Activated naive CD8-positive, alpha-beta T cell treated with anti-CD3 and anti-CD28 coated beads for 36 hours (primary cell): Measurements from ENCODE around the gene SH2D6. TPM values are rescaled to one million over a fixed set of nuclear protein-coding genes. Genes with fewer than 3 reads are reported as not detected.

Experiments used
- DNase-seq: peaks from one replicate; pipeline ENCODE4 v3.0.0; 2021
- H3K27ac Mint-ChIP-seq: one replicate; pipeline ENCODE4 v1.8.0; 2022; ENCODE audit warnings: mild to moderate bottlenecking, moderate library complexity, mixed read lengths
- H3K27me3 Mint-ChIP-seq: one replicate; pipeline ENCODE4 v1.8.0; 2022; ENCODE audit warnings: mild to moderate bottlenecking, mixed read lengths
- H3K36me3 Mint-ChIP-seq: one replicate; pipeline ENCODE4 v1.8.0; 2021; ENCODE audit warnings: mild to moderate bottlenecking, mixed read lengths
- H3K4me1 Mint-ChIP-seq: one replicate; pipeline ENCODE4 v1.8.0; 2021; ENCODE audit warnings: mixed read lengths
- H3K4me3 Mint-ChIP-seq: one replicate; pipeline ENCODE4 v1.8.0; 2022; ENCODE audit warnings: mild to moderate bottlenecking, moderate library complexity, mixed read lengths
- H3K9me3 Mint-ChIP-seq: one replicate; pipeline ENCODE4 v1.8.0; 2022; ENCODE audit warnings: mixed read lengths
- total RNA-seq, 2 experiments: library from RNA; stranded (reverse); gene quantifications; one replicate each; pipeline ENCODE4 v1.2.3, GENCODE V29; 2021

Gene SH2D6
- total RNA-seq, 2 experiments from 2014 or later, result 0.74 to 1.2 TPM

GRCh38 chr2:85427300-85427835, 8.9 kb downstream of the SH2D6 start:
- H3K4me1 Mint-ChIP-seq, result peaks cover 7% of the 10 kb centered on the region
- no peaks in the 10 kb centered on the region for H3K27me3 Mint-ChIP-seq
- H3K4me3 Mint-ChIP-seq, result no peak overlapping the region
- H3K27ac Mint-ChIP-seq, result no peak overlapping the region
- no peak for DNase-seq
- H3K9me3 Mint-ChIP-seq, result no peaks in the 10 kb centered on the region
- H3K36me3 Mint-ChIP-seq, result no peaks in the 10 kb centered on the region

- DNase-seq, result no peak
- no peak overlapping the region for H3K27ac Mint-ChIP-seq
Measured at GRCh38 chr2:85428343-85428881, 9.9 kb downstream of the SH2D6 start.

GRCh38 chr2:85429213-85429923, 10.9 kb downstream of the SH2D6 start:
- H3K27ac Mint-ChIP-seq, result peak overlapping the region; percentile 45
- H3K27me3 Mint-ChIP-seq, result no peaks in the 10 kb centered on the region
- H3K9me3 Mint-ChIP-seq, result no peaks in the 10 kb centered on the region
- H3K4me3 Mint-ChIP-seq, result no peak overlapping the region
- no peak for DNase-seq
- H3K36me3 Mint-ChIP-seq, result no peaks in the 10 kb centered on the region
- peaks cover 7% of the 10 kb centered on the region for H3K4me1 Mint-ChIP-seq

More at GRCh38 chr2:85428343-85428881, 9.9 kb downstream of the SH2D6 start:
- H3K9me3 Mint-ChIP-seq, result no peaks in the 10 kb centered on the region
- H3K36me3 Mint-ChIP-seq, result no peaks in the 10 kb centered on the region
- peaks cover 7% of the 10 kb centered on the region for H3K4me1 Mint-ChIP-seq
- H3K27me3 Mint-ChIP-seq, result no peaks in the 10 kb centered on the region
- H3K4me3 Mint-ChIP-seq, result no peak overlapping the region

GRCh38 chr2:85429924-85430289, 11.4 kb downstream of the SH2D6 start:
- Mint-ChIP-seq H3K9me3 (no peaks in the 10 kb centered on the region), H3K4me3 (no peak overlapping the region), H3K36me3 (no peaks in the 10 kb centered on the region), H3K27me3 (no peaks in the 10 kb centered on the region), H3K4me1 (peaks cover 7% of the 10 kb centered on the region), H3K27ac (peak overlapping the region; percentile 45)
- no peak for DNase-seq

- no peaks in the 10 kb centered on the region for H3K27me3 Mint-ChIP-seq
- H3K4me1 Mint-ChIP-seq, result peaks cover 7% of the 10 kb centered on the region
- DNase-seq, result no peak
- no peaks in the 10 kb centered on the region for H3K36me3 Mint-ChIP-seq
- H3K27ac Mint-ChIP-seq, result no peak overlapping the region
- no peaks in the 10 kb centered on the region for H3K9me3 Mint-ChIP-seq
- no peak overlapping the region for H3K4me3 Mint-ChIP-seq
Measured at GRCh38 chr2:85430752-85431569, 12.4 kb downstream of the SH2D6 start.

- no peak for DNase-seq
- H3K27me3 Mint-ChIP-seq, result no peaks in the 10 kb centered on the region
- no peak overlapping the region for H3K4me3 Mint-ChIP-seq
- H3K36me3 Mint-ChIP-seq, result no peaks in the 10 kb centered on the region
- H3K27ac Mint-ChIP-seq, result no peak overlapping the region
- no peaks in the 10 kb centered on the region for H3K9me3 Mint-ChIP-seq
- peaks cover 7% of the 10 kb centered on the region for H3K4me1 Mint-ChIP-seq
Measured at GRCh38 chr2:85431570-85432205, 13.2 kb downstream of the SH2D6 start.

- no peaks in the 10 kb centered on the region for H3K27me3 Mint-ChIP-seq
- no peak overlapping the region for H3K4me3 Mint-ChIP-seq
- no peaks in the 10 kb centered on the region for H3K9me3 Mint-ChIP-seq
- no peaks in the 10 kb centered on the region for H3K36me3 Mint-ChIP-seq
- H3K4me1 Mint-ChIP-seq, result peaks cover 14% of the 10 kb centered on the region
- no peak for DNase-seq
- H3K27ac Mint-ChIP-seq, result no peak overlapping the region
Measured at GRCh38 chr2:85433511-85434089, 15.1 kb downstream of the SH2D6 start.

- no peaks in the 10 kb centered on the region for H3K36me3 Mint-ChIP-seq
- no peaks in the 10 kb centered on the region for H3K27me3 Mint-ChIP-seq
- no peak overlapping the region for H3K27ac Mint-ChIP-seq
- no peaks in the 10 kb centered on the region for H3K9me3 Mint-ChIP-seq
- DNase-seq, result no peak
- H3K4me1 Mint-ChIP-seq, result peaks cover 21% of the 10 kb centered on the region
- no peak overlapping the region for H3K4me3 Mint-ChIP-seq
Measured at GRCh38 chr2:85434696-85435095, 16.2 kb downstream of the SH2D6 start.

- no peak for DNase-seq
- Mint-ChIP-seq H3K27me3 (no peaks in the 10 kb centered on the region), H3K4me3 (no peak overlapping the region), H3K4me1 (peaks cover 26% of the 10 kb centered on the region), H3K9me3 (no peaks in the 10 kb centered on the region), H3K27ac (no peak overlapping the region), H3K36me3 (no peaks in the 10 kb centered on the region)
Measured at GRCh38 chr2:85435220-85435958, 16.9 kb downstream of the SH2D6 start.

GRCh38 chr2:85435981-85436835, 17.7 kb downstream of the SH2D6 start:
- H3K27ac Mint-ChIP-seq, result no peak overlapping the region
- no peak overlapping the region for H3K4me3 Mint-ChIP-seq
- H3K27me3 Mint-ChIP-seq, result no peaks in the 10 kb centered on the region
- H3K9me3 Mint-ChIP-seq, result no peaks in the 10 kb centered on the region
- no peak for DNase-seq
- peaks cover 29% of the 10 kb centered on the region for H3K4me1 Mint-ChIP-seq
- no peaks in the 10 kb centered on the region for H3K36me3 Mint-ChIP-seq

GRCh38 chr2:85436836-85437487, 18.4 kb downstream of the SH2D6 start:
- Mint-ChIP-seq H3K36me3 (no peaks in the 10 kb centered on the region), H3K9me3 (no peaks in the 10 kb centered on the region), H3K4me1 (peaks cover 29% of the 10 kb centered on the region), H3K27ac (peak overlapping the region; percentile 91), H3K27me3 (no peaks in the 10 kb centered on the region), H3K4me3 (peak overlapping the region; percentile 76)
- no peak for DNase-seq

GRCh38 chr2:85437488-85438200, 19.1 kb downstream of the SH2D6 start:
- H3K4me3 Mint-ChIP-seq, result peak overlapping the region; percentile 78
- H3K36me3 Mint-ChIP-seq, result no peaks in the 10 kb centered on the region
- H3K9me3 Mint-ChIP-seq, result no peaks in the 10 kb centered on the region
- no peaks in the 10 kb centered on the region for H3K27me3 Mint-ChIP-seq
- peaks cover 29% of the 10 kb centered on the region for H3K4me1 Mint-ChIP-seq
- H3K27ac Mint-ChIP-seq, result peak overlapping the region; percentile 91
- DNase-seq, result peak; percentile 79
